ENCODE measurements around the gene CCNJL. TPM values are rescaled to one million over a fixed set of nuclear protein-coding genes. Genes with fewer than 3 reads are reported as not detected.

CCNJL gene
- total and polyA plus RNA-seq, 2 donors (not counting 1 experiment from before 2014, with no cell fraction given): 0.03 to 0.67 TPM

DNA sequence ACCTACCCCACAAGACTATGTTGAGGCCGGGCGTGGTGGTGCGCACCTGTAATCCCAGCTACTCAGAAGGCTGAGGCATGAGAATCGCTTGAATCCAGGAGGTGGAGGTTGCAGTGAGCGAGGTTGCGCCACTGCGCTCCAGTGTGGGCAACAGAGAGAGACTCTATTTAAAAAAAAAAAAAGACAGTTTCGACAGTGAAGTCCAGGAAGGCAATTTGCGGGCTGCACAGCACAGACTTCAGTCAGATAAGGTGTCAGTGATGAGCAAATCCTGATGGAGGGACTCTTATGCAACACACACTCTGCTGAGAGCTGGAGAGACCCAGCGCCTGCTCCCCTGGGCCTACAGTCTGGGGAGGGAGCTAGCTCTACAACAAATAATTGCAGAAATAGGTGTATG is 14.2 kb downstream of the CCNJL start:
- no peak overlapping the region for H2AFZ ChIP-seq (ENCODE audit: insufficient read depth, low read depth, low read length, poor library complexity, severe bottlenecking)
- POLR2A ChIA-PET: no interaction called here
- intact Hi-C loops (cut with micrococcal nuclease): no loop called here
- no peak overlapping the region for H3K4me3 ChIP-seq (ENCODE audit: control extremely low read depth in 1 of 5, extremely low read depth in 1 of 5, insufficient read depth in 1 of 5, low read depth in 2 of 5, low read length in 4 of 5)
- no peaks in the 10 kb centered on the region for H4K20me1 ChIP-seq (ENCODE audit: control insufficient read depth, insufficient read depth, low read length, poor library complexity, severe bottlenecking)
- no peak overlapping the region for H3K9ac ChIP-seq (ENCODE audit: low read length)
- 100% methylated on average over 5 of the region's 10 CpGs for WGBS (ENCODE audit: insufficient coverage)
- Mint-ChIP-seq H3K27ac (no peak overlapping the region), H3K4me1 (no peaks in the 10 kb centered on the region), H3K27me3 (peaks cover 12% of the 10 kb centered on the region), H3K9me3 (ENCODE audit: insufficient read depth) (no peaks in the 10 kb centered on the region), H3K4me3 (no peak overlapping the region)
- no peak for TF ChIP-seq CTCF (IDR thresholded peaks at IDR 0.05)
- TF ChIP-seq EZH2 (IDR thresholded peaks at IDR 0.05; ENCODE audit: borderline replicate concordance, insufficient read depth, low read depth, low read length, poor library complexity, severe bottlenecking): no peak
- CTCF ChIA-PET: no interaction called here
- no peak for ATAC-seq (ENCODE audit: low read depth)
- H3K9me3 ChIP-seq (ENCODE audit: control extremely low read depth in 1 of 3, control insufficient read depth in 2 of 3, insufficient read depth in 1 of 3, low read length in 2 of 3): no peaks in the 10 kb centered on the region
- H3K4me2 ChIP-seq (replicated peaks; ENCODE audit: low read depth, low read length, poor library complexity, severe bottlenecking): no peak overlapping the region
- H3K27ac ChIP-seq (ENCODE audit: low read length in 2 of 2): no peak overlapping the region
- no peaks in the 10 kb centered on the region for H3K36me3 ChIP-seq (replicated peaks in 1 of 2; ENCODE audit: control extremely low read depth in 1 of 2, control insufficient read depth in 1 of 2, extremely low read depth in 1 of 2, insufficient read depth in 2 of 2, low read length in 1 of 2)
- no peak for DNase-seq
- H3K27me3 ChIP-seq (replicated peaks in 1 of 4; ENCODE audit: control extremely low read depth in 1 of 4, control insufficient read depth in 3 of 4, insufficient read depth in 4 of 4, low read length in 3 of 4): peaks cover 0 to 6% (median 2%) of the 10 kb centered on the region in 4 experiments
- no peaks in the 10 kb centered on the region for H3K4me1 ChIP-seq (ENCODE audit: control insufficient read depth in 2 of 2, insufficient read depth in 2 of 2, low read length in 2 of 2)
- no peaks in the 10 kb centered on the region for H3K79me2 ChIP-seq (ENCODE audit: control insufficient read depth, insufficient read depth, low read length)

DNA sequence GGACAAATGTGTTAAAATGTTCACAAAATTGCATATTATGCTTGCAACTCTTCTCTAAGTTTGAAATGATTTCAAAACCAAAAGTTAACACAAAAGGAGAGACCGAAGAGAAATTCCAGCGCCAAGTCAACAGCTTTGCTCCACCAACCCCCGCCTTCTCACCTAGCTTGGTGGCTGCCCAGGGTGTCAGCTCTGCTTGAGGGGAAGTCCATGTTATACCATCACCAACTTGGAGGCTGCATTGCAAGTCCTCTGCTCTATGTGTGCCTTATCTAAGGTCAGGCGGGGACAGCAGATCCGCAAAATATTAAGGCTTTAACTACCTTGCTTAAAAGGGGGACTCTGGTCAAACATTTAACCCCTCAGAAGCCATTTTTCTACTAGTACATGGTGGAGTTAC is 14.6 kb downstream of the CCNJL start:
- no peak for DNase-seq
- no peaks in the 10 kb centered on the region for H3K9me3 ChIP-seq (ENCODE audit: control extremely low read depth in 1 of 3, control insufficient read depth in 2 of 3, insufficient read depth in 1 of 3, low read length in 2 of 3)
- no peak overlapping the region for H3K27ac ChIP-seq (ENCODE audit: low read length in 2 of 2)
- H3K27me3 ChIP-seq (replicated peaks in 1 of 4; ENCODE audit: control extremely low read depth in 1 of 4, control insufficient read depth in 3 of 4, insufficient read depth in 4 of 4, low read length in 3 of 4): peaks cover 0 to 6% (median 2%) of the 10 kb centered on the region in 4 experiments
- no peak for ATAC-seq (ENCODE audit: low read depth)
- H3K27me3 Mint-ChIP-seq: peaks cover 10% of the 10 kb centered on the region
- no peak overlapping the region for H3K4me2 ChIP-seq (replicated peaks; ENCODE audit: low read depth, low read length, poor library complexity, severe bottlenecking)
- H3K4me1 Mint-ChIP-seq: no peaks in the 10 kb centered on the region
- WGBS (ENCODE audit: insufficient coverage): 100% methylated on average over 1 of the region's 5 CpGs
- H3K9me3 Mint-ChIP-seq (ENCODE audit: insufficient read depth): no peaks in the 10 kb centered on the region
- H3K9ac ChIP-seq (ENCODE audit: low read length): no peak overlapping the region
- no peak overlapping the region for H3K4me3 ChIP-seq (ENCODE audit: control extremely low read depth in 1 of 5, extremely low read depth in 1 of 5, insufficient read depth in 1 of 5, low read depth in 2 of 5, low read length in 4 of 5)
- H3K4me1 ChIP-seq (ENCODE audit: control insufficient read depth in 2 of 2, insufficient read depth in 2 of 2, low read length in 2 of 2): no peaks in the 10 kb centered on the region
- no peak overlapping the region for H2AFZ ChIP-seq (ENCODE audit: insufficient read depth, low read depth, low read length, poor library complexity, severe bottlenecking)
- H3K79me2 ChIP-seq (ENCODE audit: control insufficient read depth, insufficient read depth, low read length): no peaks in the 10 kb centered on the region
- H3K36me3 ChIP-seq (replicated peaks in 1 of 2; ENCODE audit: control extremely low read depth in 1 of 2, control insufficient read depth in 1 of 2, extremely low read depth in 1 of 2, insufficient read depth in 2 of 2, low read length in 1 of 2): no peaks in the 10 kb centered on the region
- POLR2A ChIA-PET: no interaction called here
- no peak overlapping the region for H3K27ac Mint-ChIP-seq
- no peak for TF ChIP-seq CTCF (IDR thresholded peaks at IDR 0.05)
- TF ChIP-seq EZH2 (IDR thresholded peaks at IDR 0.05; ENCODE audit: borderline replicate concordance, insufficient read depth, low read depth, low read length, poor library complexity, severe bottlenecking): no peak
- H4K20me1 ChIP-seq (ENCODE audit: control insufficient read depth, insufficient read depth, low read length, poor library complexity, severe bottlenecking): no peaks in the 10 kb centered on the region
- H3K4me3 Mint-ChIP-seq: no peak overlapping the region
- intact Hi-C loops (cut with micrococcal nuclease): no loop called here
- CTCF ChIA-PET: no interaction called here

Measured in B cell (primary cell).